ENCODE results near the gene RNF215.

DNA sequence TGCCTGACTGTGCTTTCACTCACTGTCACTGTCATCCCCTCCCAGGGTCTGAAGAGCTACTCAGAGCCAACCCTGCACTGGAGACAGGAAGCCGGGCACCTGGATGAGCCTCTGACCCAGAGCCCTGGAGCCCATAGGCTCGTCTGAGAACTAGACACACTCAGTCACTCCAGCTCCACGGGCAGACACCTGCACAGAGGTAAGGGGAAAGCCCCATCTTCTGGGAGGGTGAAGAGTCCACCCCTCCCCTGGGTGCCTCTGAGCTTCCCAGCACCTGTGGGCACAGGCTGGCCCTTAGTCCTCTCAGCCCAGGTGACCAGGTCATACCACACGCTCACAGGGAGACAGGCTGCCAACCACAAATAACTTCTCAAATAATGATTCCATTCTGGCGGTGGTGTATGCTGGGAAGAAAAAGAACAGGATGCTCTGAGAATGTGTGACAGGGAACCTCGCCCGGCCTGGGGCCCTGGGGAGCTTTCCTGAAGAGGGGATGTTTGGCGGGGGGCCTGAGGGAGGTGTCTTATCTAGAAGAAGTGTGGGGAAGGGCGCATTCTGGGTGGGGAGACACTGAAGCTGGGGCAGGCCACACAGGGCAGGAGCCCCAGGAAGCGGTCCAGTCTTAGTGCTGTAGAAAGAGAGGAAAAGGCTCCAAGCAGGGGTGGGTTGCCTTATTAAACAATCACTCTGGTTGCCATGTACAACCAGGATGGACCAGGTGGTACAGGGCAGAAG lies 25.1 kb downstream of the RNF215 start:
- TF ChIP-seq FOXK2 (IDR thresholded peaks at IDR 0.05), result no peak
- no peak for TF ChIP-seq FOXM1 (IDR thresholded peaks at IDR 0.05; ENCODE audit: borderline replicate concordance)
- no peak for TF ChIP-seq ARNT (IDR thresholded peaks at IDR 0.05)
- TF ChIP-seq SUZ12 (IDR thresholded peaks at IDR 0.05), result no peak
- no peak for TF ChIP-seq BHLHE40 (IDR thresholded peaks at IDR 0.05; ENCODE audit: borderline replicate concordance)
- no peak for TF ChIP-seq SP1 (IDR thresholded peaks at IDR 0.05)
- no peak for TF ChIP-seq TARDBP (IDR thresholded peaks at IDR 0.05)
- no peak for TF ChIP-seq NFRKB (IDR thresholded peaks at IDR 0.05)

Measured in HEK293T (cell line).